Ovary (tissue), 3 donors: ENCODE results near the gene FLVCR2.

Experiments used
- CTCF ChIP-seq, 3 donors: fragments of 450-650 bp in 2 of 3; fragments of 200-600 bp in 1 of 3; IDR thresholded peaks; one replicate each; pipeline versions ENCODE4 v1.5.1 to v1.8.0; 2016 to 2022; ENCODE audit warnings: antibody characterized with exemption in 3 of 3, mild to moderate bottlenecking in 1 of 3
- EP300 ChIP-seq: sonication (generic); formaldehyde crosslinking; IDR thresholded peaks from one replicate; pipeline ENCODE4 v1.6.1; 2017; ENCODE audit warnings: antibody characterized with exemption
- POLR2A ChIP-seq: fragments of 450-650 bp; IDR thresholded peaks from one replicate; pipeline ENCODE4 v1.6.1; 2017; ENCODE audit warnings: antibody characterized with exemption, mild to moderate bottlenecking, moderate library complexity
- donor health status: DM: no; HTN: no; CAD: no.

DNA sequence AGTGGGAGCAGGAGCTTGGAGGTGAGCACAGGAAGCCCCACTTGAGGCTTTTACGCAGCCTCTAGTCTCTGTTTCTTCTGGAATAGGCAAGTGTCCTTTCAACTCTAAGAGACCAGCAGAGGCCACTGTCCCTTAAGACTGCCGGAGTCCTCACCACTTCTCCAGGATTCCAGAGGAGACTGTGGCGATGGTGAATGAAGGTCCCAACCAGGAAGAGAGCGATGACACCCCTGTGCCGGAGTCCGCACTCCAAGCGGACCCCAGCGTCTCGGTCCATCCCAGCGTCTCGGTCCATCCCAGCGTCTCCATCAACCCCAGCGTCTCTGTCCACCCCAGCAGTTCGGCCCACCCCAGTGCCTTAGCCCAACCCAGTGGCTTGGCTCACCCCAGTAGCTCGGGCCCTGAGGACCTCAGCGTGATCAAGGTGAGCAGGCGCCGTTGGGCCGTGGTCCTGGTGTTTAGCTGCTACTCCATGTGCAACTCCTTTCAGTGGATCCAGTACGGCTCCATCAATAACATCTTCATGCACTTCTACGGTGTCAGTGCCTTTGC is 442 bp downstream of the FLVCR2 start:
- TF ChIP-seq CTCF (IDR thresholded peaks at IDR 0.05) (peak in 1 of 3 donors; percentile 18), POLR2A (no peak), EP300 (no peak)
